Breast epithelium (tissue), 4 donors: ENCODE results near the gene RXRG. TPM values are rescaled to one million over a fixed set of nuclear protein-coding genes. Genes with fewer than 3 reads are reported as not detected.

Source experiments
- DNase-seq, 2 donors: peaks; one replicate each; pipeline ENCODE4 v3.0.0-alpha.2; 2019; ENCODE audit warnings: low spot score in 2 of 2
- H3K27ac ChIP-seq, 2 donors: fragments of 200-600 bp; sonication (generic) in 1 of 2; one replicate each; pipeline ENCODE4 v1.5.1; 2016 to 2019; ENCODE audit warnings: mild to moderate bottlenecking in 1 of 2
- H3K27me3 ChIP-seq, 2 donors: fragments of 200-600 bp; sonication (generic) in 1 of 2; one replicate each; pipeline versions ENCODE4 v1.5.1 to v1.6.0; 2017 to 2019; ENCODE audit warnings: control low read depth in 1 of 2, mild to moderate bottlenecking in 1 of 2
- H3K36me3 ChIP-seq: fragments of 200-600 bp; one replicate; pipeline ENCODE4 v1.5.1; 2019
- H3K4me1 ChIP-seq, 2 donors: fragments of 200-600 bp; sonication (generic); one replicate each; pipeline ENCODE4 v1.5.1; 2016 to 2019; ENCODE audit warnings: control low read depth in 1 of 2
- H3K4me3 ChIP-seq, 3 donors: fragments of 200-600 bp; sonication (generic); 1 replicate in 2 of 3; 2 replicates in 1 of 3; pipeline ENCODE4 v1.5.1; 2016 to 2019; ENCODE audit warnings: mild to moderate bottlenecking in 3 of 3, moderate library complexity in 2 of 3
- H3K9me3 ChIP-seq, 2 donors: fragments of 200-600 bp; sonication (generic) in 1 of 2; one replicate each; pipeline ENCODE4 v1.5.1; 2016 to 2019; ENCODE audit warnings: control low read depth in 1 of 2
- CTCF ChIP-seq, 3 donors: fragments of 450-650 bp; IDR thresholded peaks; one replicate each; pipeline ENCODE4 v1.5.1; 2016 to 2017; ENCODE audit warnings: antibody characterized with exemption in 3 of 3, mild to moderate bottlenecking in 3 of 3, moderate library complexity in 3 of 3
- POLR2A ChIP-seq: fragments of 450-650 bp; IDR thresholded peaks from one replicate; pipeline ENCODE4 v1.6.1; 2016; ENCODE audit warnings: antibody characterized with exemption, mild to moderate bottlenecking, moderate library complexity
- POLR2AphosphoS5 ChIP-seq, 3 donors: sonication (generic); formaldehyde crosslinking; IDR thresholded peaks; one replicate each; pipeline ENCODE4 v1.6.1; 2017; ENCODE audit warnings: antibody characterized with exemption in 3 of 3
- intact Hi-C: fragments of 100-400 bp; cut with DNase I; formaldehyde crosslinking; loops from one replicate; pipeline ENCODE4 v1.15.1; 2023; ENCODE audit warnings: low total_unique reads
- total RNA-seq, 3 donors: library from RNA; depleted of rRNA; stranded (reverse); fragments of >200 nt; gene quantifications; one replicate each; pipeline ENCODE4 v1.1.0, GENCODE V29; 2016

RXRG gene
- total RNA-seq, 3 donors from 2014 or later, result 0.16 TPM; not detected in 2

GRCh38 chr1:165416876-165417275 is 28.1 kb downstream of the RXRG start:
- Histone ChIP-seq H3K27ac (no peak overlapping the region), H3K4me3 (no peak overlapping the region), H3K4me1 (no peaks in the 10 kb centered on the region), H3K27me3 (no peaks in the 10 kb centered on the region), H3K36me3 (no peaks in the 10 kb centered on the region), H3K9me3 (no peaks in the 10 kb centered on the region)
- intact Hi-C loops, result no loop called here
- TF ChIP-seq POLR2A, result no peak
- no peak for TF ChIP-seq CTCF (IDR thresholded peaks at IDR 0.05)
- TF ChIP-seq POLR2AphosphoS5 (IDR thresholded peaks at IDR 0.05), result no peak
- DNase-seq, result no peak

- intact Hi-C loops, result no loop called here
- TF ChIP-seq POLR2A, result no peak
- no peak for TF ChIP-seq CTCF (IDR thresholded peaks at IDR 0.05)
Measured at GRCh38 chr1:165415068-165415467, 29.9 kb downstream of the RXRG start.

GRCh38 chr1:165414620-165415019 is 30.3 kb downstream of the RXRG start:
- Histone ChIP-seq H3K27me3 (no peaks in the 10 kb centered on the region), H3K9me3 (no peaks in the 10 kb centered on the region), H3K36me3 (no peaks in the 10 kb centered on the region), H3K4me3 (no peak overlapping the region), H3K27ac (no peak overlapping the region), H3K4me1 (no peaks in the 10 kb centered on the region)
- intact Hi-C loops, result no loop called here
- DNase-seq, result no peak
- no peak for TF ChIP-seq POLR2AphosphoS5 (IDR thresholded peaks at IDR 0.05)
- no peak for TF ChIP-seq POLR2A
- no peak for TF ChIP-seq CTCF (IDR thresholded peaks at IDR 0.05)

More at GRCh38 chr1:165415068-165415467, 29.9 kb downstream of the RXRG start:
- H3K9me3 ChIP-seq, result no peaks in the 10 kb centered on the region
- H3K27ac ChIP-seq, result no peak overlapping the region
- no peaks in the 10 kb centered on the region for H3K27me3 ChIP-seq
- no peak overlapping the region for H3K4me3 ChIP-seq
- H3K4me1 ChIP-seq, result no peaks in the 10 kb centered on the region
- DNase-seq, result no peak
- H3K36me3 ChIP-seq, result no peaks in the 10 kb centered on the region

DNA sequence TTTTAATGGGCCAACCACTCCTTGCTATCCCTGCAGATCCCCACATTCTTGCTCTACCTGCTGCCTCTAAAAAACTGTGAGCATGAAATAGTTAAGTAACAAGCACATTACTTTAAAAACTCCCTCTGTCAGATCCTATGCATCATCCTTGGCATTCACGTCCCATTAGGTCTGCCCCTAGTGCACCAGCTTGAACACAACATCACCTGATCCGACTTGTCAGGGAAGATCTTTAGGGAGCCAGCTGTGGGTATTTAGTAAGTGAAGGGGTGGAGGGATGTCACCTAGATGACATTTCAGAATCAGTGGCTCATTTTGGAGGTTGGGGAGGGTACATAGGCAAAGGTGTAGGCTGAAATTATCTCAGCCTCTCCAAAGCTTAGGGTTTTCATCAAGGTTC is 33.5 kb downstream of the RXRG start:
- no peaks in the 10 kb centered on the region for H3K4me1 ChIP-seq
- intact Hi-C loops, result no loop called here
- no peaks in the 10 kb centered on the region for H3K9me3 ChIP-seq
- TF ChIP-seq POLR2AphosphoS5 (IDR thresholded peaks at IDR 0.05), result no peak
- TF ChIP-seq POLR2A, result no peak
- no peak for TF ChIP-seq CTCF (IDR thresholded peaks at IDR 0.05)
- no peaks in the 10 kb centered on the region for H3K36me3 ChIP-seq
- no peak for DNase-seq
- no peak overlapping the region for H3K27ac ChIP-seq
- H3K27me3 ChIP-seq, result peaks cover 0 to 4% of the 10 kb centered on the region in 2 donors
- no peak overlapping the region for H3K4me3 ChIP-seq

DNA sequence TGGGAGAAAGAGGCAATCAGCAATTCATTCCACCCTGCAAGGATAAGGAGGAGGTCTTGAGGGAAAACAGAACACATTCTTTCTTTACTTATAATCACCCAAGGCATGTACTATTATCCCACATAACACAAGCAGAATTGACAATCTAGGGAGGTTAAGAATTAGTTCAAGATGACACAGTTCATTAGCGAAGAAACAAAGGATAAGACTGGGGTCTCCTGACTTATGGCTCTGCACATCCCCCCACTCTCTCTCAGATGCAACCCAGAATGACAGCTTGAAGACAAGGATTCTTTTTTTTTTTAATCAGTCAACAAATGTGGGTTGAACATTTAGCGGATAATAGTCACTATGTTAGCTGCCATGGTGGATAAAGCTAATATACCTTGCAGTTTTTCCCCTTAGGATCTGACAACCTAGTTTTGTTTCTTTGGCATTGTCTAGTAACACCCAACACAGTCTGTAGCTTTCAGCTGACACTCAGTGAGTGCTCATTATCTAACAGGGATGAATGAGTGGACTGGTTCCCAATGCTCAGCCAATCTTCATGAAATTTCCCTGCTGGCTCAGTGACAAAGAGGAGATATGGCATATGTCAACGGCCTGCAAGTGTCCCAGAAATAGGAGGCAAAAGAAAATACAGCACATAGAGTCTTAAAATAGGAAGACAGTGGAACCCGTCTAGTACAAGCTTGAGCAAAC is 35.1 kb downstream of the RXRG start:
- Histone ChIP-seq H3K36me3 (no peaks in the 10 kb centered on the region), H3K4me1 (no peaks in the 10 kb centered on the region), H3K27me3 (peaks cover 0 to 4% of the 10 kb centered on the region in 2 donors), H3K27ac (no peak overlapping the region), H3K9me3 (no peaks in the 10 kb centered on the region), H3K4me3 (no peak overlapping the region)
- TF ChIP-seq POLR2A, result no peak
- no peak for TF ChIP-seq CTCF (IDR thresholded peaks at IDR 0.05)
- no peak for TF ChIP-seq POLR2AphosphoS5 (IDR thresholded peaks at IDR 0.05)
- intact Hi-C loops, result loop anchor here (10.0 kb wide), 1 partner anchor 185 kb away; no protein-coding TSS in a partner anchor
- DNase-seq, result no peak
